ENCODE data around the gene RDH13.
"Not testable (repeated sequence)": the region's sequence is repeated elsewhere in the genome, so short reads cannot be mapped to it uniquely, and the experiment has no call there.

The RDH13 gene

DNA sequence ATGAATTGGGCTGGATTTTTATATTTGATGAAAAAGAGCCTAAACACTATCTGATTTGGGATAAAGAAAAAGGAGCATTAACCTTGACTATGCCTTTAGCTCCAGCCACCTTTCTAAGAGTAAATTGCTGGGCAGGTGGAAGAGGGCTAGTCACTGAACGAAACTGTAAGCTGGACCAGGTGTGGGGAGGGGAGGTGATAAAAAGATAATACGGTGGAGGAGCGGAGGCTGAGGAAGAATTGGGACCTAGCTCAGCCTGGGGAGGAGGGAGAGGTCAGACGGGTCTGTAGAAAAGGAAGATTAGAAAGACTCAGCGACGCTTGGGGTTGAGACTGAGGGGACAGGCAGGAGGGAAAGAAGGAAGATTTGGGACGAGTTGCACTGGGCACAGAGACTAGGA, 52.4 kb downstream of the RDH13 start:
- not testable (repeated sequence) for DNase-seq

GRCh38 chr19:55008781-55009180, 54.2 kb downstream of the RDH13 start:
- DNase-seq: not testable (repeated sequence)

GRCh38 chr19:55008189-55008588, 54.8 kb downstream of the RDH13 start:
- not testable (repeated sequence) for DNase-seq

- not testable (repeated sequence) for DNase-seq
These were observed 55.4 kb downstream of the RDH13 start for GRCh38 chr19:55007537-55007936.

- DNase-seq: not testable (repeated sequence)
These were observed 56.2 kb downstream of the RDH13 start for GRCh38 chr19:55006795-55007194.

- peak; percentile 84 for DNase-seq
These were observed 57.1 kb downstream of the RDH13 start for GRCh38 chr19:55005684-55006488.

- no peak for DNase-seq
These were observed 62.2 kb downstream of the RDH13 start for GRCh38 chr19:55000761-55001160.

DNA sequence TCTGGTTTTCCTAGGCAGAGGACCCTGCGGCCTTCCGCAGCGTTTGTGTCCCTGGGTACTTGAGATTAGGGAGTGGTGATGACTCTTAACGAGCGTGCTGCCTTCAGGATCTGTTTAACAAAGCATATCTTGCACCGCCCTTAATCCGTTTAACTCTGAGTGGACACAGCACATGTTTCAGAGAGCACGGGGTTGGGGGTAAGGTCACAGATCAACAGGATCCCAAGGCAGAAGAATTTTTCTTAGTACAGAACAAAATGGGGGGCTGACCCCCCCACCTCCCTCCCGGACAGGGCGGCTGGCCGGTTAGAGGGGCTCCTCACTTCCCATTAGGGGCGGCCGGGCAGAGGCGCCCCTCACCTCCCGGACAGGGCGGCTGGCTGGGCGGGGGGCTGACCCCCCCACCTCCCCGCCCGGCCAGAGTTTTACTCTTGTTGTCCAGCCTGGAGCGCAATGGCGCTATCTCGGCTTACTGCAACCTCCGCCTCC, 64.2 kb downstream of the RDH13 start:
- DNase-seq: not testable (repeated sequence)

- DNase-seq: no peak
These were observed 67.4 kb downstream of the RDH13 start for GRCh38 chr19:54995561-54995960.

All from eye (tissue), 1 donor.